ENCODE results near the gene AK8. TPM values are rescaled to one million over a fixed set of nuclear protein-coding genes. Genes with fewer than 3 reads are reported as not detected.

AK8 gene
- total RNA-seq, 4 donors from 2014 or later, result 0.61 to 1.9 TPM; not detected in 2

- Histone ChIP-seq H3K9me3 (no peaks in the 10 kb centered on the region), H3K27ac (no peak overlapping the region), H3K4me3 (no peak overlapping the region), H3K36me3 (no peaks in the 10 kb centered on the region), H3K4me1 (no peaks in the 10 kb centered on the region), H3K27me3 (no peaks in the 10 kb centered on the region)
- intact Hi-C loops (cut with DNase I; ENCODE audit: low total_unique reads), result no loop called here
- no peak for DNase-seq
- TF ChIP-seq POLR2A (IDR thresholded peaks at IDR 0.05), result no peak
- no peak for TF ChIP-seq CTCF (IDR thresholded peaks at IDR 0.05)
These were observed 11.2 kb downstream of the AK8 start for GRCh38 chr9:132866898-132867297.

GRCh38 chr9:132864691-132865090 is 13.4 kb downstream of the AK8 start:
- DNase-seq, result no peak
- H3K9me3 ChIP-seq, result no peaks in the 10 kb centered on the region
- H3K27ac ChIP-seq, result no peak overlapping the region
- TF ChIP-seq CTCF (IDR thresholded peaks at IDR 0.05) (no peak), POLR2A (IDR thresholded peaks at IDR 0.05) (no peak)
- intact Hi-C loops (cut with DNase I; ENCODE audit: low total_unique reads), result no loop called here
- no peaks in the 10 kb centered on the region for H3K27me3 ChIP-seq
- H3K36me3 ChIP-seq, result no peaks in the 10 kb centered on the region
- H3K4me1 ChIP-seq, result no peaks in the 10 kb centered on the region
- no peak overlapping the region for H3K4me3 ChIP-seq

- no peak overlapping the region for H3K4me3 ChIP-seq
- H3K27ac ChIP-seq, result no peak overlapping the region
- intact Hi-C loops (cut with DNase I; ENCODE audit: low total_unique reads), result no loop called here
- H3K9me3 ChIP-seq, result no peaks in the 10 kb centered on the region
- H3K4me1 ChIP-seq, result no peaks in the 10 kb centered on the region
- H3K27me3 ChIP-seq, result no peaks in the 10 kb centered on the region
- no peak for DNase-seq
- TF ChIP-seq POLR2A (IDR thresholded peaks at IDR 0.05) (no peak), CTCF (IDR thresholded peaks at IDR 0.05) (no peak)
- H3K36me3 ChIP-seq, result no peaks in the 10 kb centered on the region
These were observed 13.8 kb downstream of the AK8 start for GRCh38 chr9:132864277-132864676.

GRCh38 chr9:132863096-132863495 is 15.0 kb downstream of the AK8 start:
- Histone ChIP-seq H3K36me3 (no peaks in the 10 kb centered on the region), H3K9me3 (no peaks in the 10 kb centered on the region), H3K4me1 (no peaks in the 10 kb centered on the region), H3K4me3 (no peak overlapping the region), H3K27ac (no peak overlapping the region), H3K27me3 (no peaks in the 10 kb centered on the region)
- intact Hi-C loops (cut with DNase I; ENCODE audit: low total_unique reads), result no loop called here
- TF ChIP-seq CTCF (IDR thresholded peaks at IDR 0.05), result no peak
- DNase-seq, result no peak

GRCh38 chr9:132862533-132862932 is 15.6 kb downstream of the AK8 start:
- Histone ChIP-seq H3K36me3 (no peaks in the 10 kb centered on the region), H3K4me1 (no peaks in the 10 kb centered on the region), H3K27ac (no peak overlapping the region), H3K9me3 (no peaks in the 10 kb centered on the region), H3K27me3 (no peaks in the 10 kb centered on the region), H3K4me3 (no peak overlapping the region)
- DNase-seq, result no peak
- no peak for TF ChIP-seq POLR2A (IDR thresholded peaks at IDR 0.05)
- TF ChIP-seq CTCF (IDR thresholded peaks at IDR 0.05), result no peak
- intact Hi-C loops (cut with DNase I; ENCODE audit: low total_unique reads), result no loop called here
